K562 (cell line): ENCODE measurements around the gene RTL10. TPM values are rescaled to one million over a fixed set of nuclear protein-coding genes. Genes with fewer than 3 reads are reported as not detected.

Experiments used
- BACH1 ChIP-seq: fragments of 200-800 bp; sonication (Bioruptor generic); IDR thresholded peaks from 2 replicates; pipeline ENCODE4 v1.6.1; 2016; ENCODE audit warnings: missing genetic modification characterization, missing compliant biosample characterization
- BRCA1 ChIP-seq, 2 experiments: fragments of 450-650 bp in 1 of 2; sonication (generic) in 1 of 2; formaldehyde crosslinking in 1 of 2; IDR thresholded peaks; 2 replicates each; pipeline versions ENCODE4 v1.5.0 to v1.6.1; 2017 to 2020; ENCODE audit warnings: mild to moderate bottlenecking in 1 of 2, missing genetic modification reagents in 1 of 2
- CHD4 ChIP-seq: fragments of 200-600 bp; sonication (generic); IDR thresholded peaks from 3 replicates; pipeline ENCODE4 v1.6.1; 2012; ENCODE audit warnings: low read depth, mild to moderate bottlenecking, mixed read lengths, low read length, inconsistent platforms; ENCODE audit not compliant: insufficient read depth, insufficient replicate concordance, poor library complexity, severe bottlenecking
- DIDO1 ChIP-seq: fragments of 450-650 bp; IDR thresholded peaks from 2 replicates; pipeline ENCODE4 v1.6.1; 2016; ENCODE audit warnings: low read depth, missing biosample characterization, missing genetic modification characterization
- DMBX1 ChIP-seq: fragments of 250-450 bp; sonication (Bioruptor Pico); IDR thresholded peaks from 2 replicates; pipeline ENCODE4 v1.8.0; 2022; ENCODE audit warnings: inconsistent platforms, mild to moderate bottlenecking, moderate library complexity, borderline replicate concordance
- HMGN3 ChIP-seq: IDR thresholded peaks from 2 replicates; pipeline ENCODE4 v1.6.1; 2011; ENCODE audit warnings: borderline replicate concordance, low read depth, mild to moderate bottlenecking, mixed read lengths, low read length; ENCODE audit not compliant: insufficient read length; ENCODE audit errors: extremely low read depth
- ZBTB1 ChIP-seq: sonication (generic); formaldehyde crosslinking; IDR thresholded peaks from 2 replicates; pipeline ENCODE4 v1.8.1; 2023; ENCODE audit warnings: missing genetic modification reagents, low read depth, mild to moderate bottlenecking, borderline replicate concordance
- polyA plus RNA-seq, 8 experiments: library from polyadenylated mRNA; depleted of rRNA in 4 of 8; stranded (reverse) in 5 of 8; unstranded in 3 of 8; fragments of >200 nt; fragmentation: Nextera tagmentation in 2 of 8; fragmentation: Illumina TruSeq in 1 of 8; extraction: Ambion mirVana in 2 of 8; extraction: Trizol in 1 of 8; gene quantifications; 2 replicates each; pipeline versions ENCODE4 v1.2.1 to v1.2.3, GENCODE V29; 2011 to 2014; ENCODE audit warnings: inconsistent platforms in 1 of 8, missing spikeins in 1 of 8
- total RNA-seq, 7 experiments: library from RNA; depleted of rRNA in 6 of 7; stranded (reverse); fragments of >200 nt in 6 of 7; fragmentation: Illumina TruSeq in 2 of 7; extraction: Trizol in 2 of 7; gene quantifications; 2 replicates each; pipeline versions ENCODE4 v1.2.1 to v1.2.3, GENCODE V29; 2011 to 2021; ENCODE audit warnings: low replicate concordance in 1 of 7
- TF ChIP-seq, protein P1 (sequence below): fragments of 200-400 bp; formaldehyde crosslinking; IDR thresholded peaks from 2 replicates; pipeline ENCODE4 v1.6.1; 2017; ENCODE audit warnings: mild to moderate bottlenecking, low read depth, low read length, moderate library complexity
- TF ChIP-seq, protein P2 (sequence below): fragments of 250-450 bp; sonication (Bioruptor Pico); IDR thresholded peaks from 2 replicates; pipeline ENCODE4 v1.8.0; 2021; ENCODE audit warnings: moderate library complexity, mild to moderate bottlenecking, inconsistent platforms
- TF ChIP-seq, protein P3 (sequence below): fragments of 450-650 bp; IDR thresholded peaks from 2 replicates; pipeline ENCODE4 v1.6.1; 2016; ENCODE audit warnings: antibody characterized with exemption
- TF ChIP-seq, protein P4 (sequence below): sonication (generic); formaldehyde crosslinking; IDR thresholded peaks from 2 replicates; pipeline ENCODE4 v1.8.0; 2023; ENCODE audit warnings: mild to moderate bottlenecking, missing genetic modification reagents
- TF ChIP-seq, protein P5 (sequence below): sonication (generic); formaldehyde crosslinking; IDR thresholded peaks from 2 replicates; pipeline ENCODE4 v1.8.0; 2022; ENCODE audit warnings: missing genetic modification reagents, mild to moderate bottlenecking, borderline replicate concordance

RTL10 gene
- total and polyA plus RNA-seq, 9 of the 15 experiments (the other 6 are each of a cell fraction or from before 2014, with no cell fraction given) = 19.8 to 75.5 (median 32.5) TPM

DNA sequence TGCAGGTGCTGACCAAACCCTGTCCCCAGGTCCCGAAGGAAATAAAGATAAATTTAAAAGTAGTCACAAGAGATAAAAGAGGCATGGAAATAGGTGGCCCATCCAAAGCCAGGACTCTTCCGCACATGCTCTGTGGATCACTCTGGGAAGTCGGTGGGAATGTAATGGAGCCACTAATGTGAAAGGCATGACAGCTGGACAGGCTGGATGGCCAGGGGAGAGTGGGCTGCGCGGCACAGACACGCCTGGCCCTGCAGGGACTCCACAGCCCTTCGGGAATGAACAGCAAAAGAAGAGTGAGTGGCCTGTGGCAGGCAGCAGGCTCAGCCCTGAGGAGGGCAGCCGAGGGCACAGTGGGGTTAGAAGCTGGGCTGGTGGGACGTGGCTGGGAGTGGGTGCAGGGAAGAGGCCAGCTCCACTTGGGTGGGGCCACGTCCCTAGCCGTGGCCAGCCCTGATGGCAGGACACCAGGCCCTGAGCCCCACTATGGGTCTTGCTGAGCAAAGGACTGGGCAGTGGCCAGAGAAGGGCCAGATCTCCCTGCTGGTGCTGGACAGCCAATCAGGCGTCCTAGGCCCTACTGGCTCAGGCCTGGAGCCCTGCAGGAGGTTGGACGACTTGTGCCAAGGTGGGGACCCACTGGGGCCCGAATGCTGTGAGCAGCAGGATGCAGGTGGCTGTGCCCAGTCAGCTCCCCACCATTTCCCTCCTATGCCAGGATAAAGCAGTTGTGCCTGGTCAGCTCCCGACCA is 31.3 kb upstream of the RTL10 start (continued):
- TF ChIP-seq, protein P1, sequence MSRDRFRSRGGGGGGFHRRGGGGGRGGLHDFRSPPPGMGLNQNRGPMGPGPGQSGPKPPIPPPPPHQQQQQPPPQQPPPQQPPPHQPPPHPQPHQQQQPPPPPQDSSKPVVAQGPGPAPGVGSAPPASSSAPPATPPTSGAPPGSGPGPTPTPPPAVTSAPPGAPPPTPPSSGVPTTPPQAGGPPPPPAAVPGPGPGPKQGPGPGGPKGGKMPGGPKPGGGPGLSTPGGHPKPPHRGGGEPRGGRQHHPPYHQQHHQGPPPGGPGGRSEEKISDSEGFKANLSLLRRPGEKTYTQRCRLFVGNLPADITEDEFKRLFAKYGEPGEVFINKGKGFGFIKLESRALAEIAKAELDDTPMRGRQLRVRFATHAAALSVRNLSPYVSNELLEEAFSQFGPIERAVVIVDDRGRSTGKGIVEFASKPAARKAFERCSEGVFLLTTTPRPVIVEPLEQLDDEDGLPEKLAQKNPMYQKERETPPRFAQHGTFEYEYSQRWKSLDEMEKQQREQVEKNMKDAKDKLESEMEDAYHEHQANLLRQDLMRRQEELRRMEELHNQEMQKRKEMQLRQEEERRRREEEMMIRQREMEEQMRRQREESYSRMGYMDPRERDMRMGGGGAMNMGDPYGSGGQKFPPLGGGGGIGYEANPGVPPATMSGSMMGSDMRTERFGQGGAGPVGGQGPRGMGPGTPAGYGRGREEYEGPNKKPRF = no peak
- TF ChIP-seq BRCA1 (IDR thresholded peaks at IDR 0.05) = no peak
- TF ChIP-seq BRCA1 (CRISPR knock-in tag; IDR thresholded peaks at IDR 0.05) = no peak
- TF ChIP-seq, protein P2, sequence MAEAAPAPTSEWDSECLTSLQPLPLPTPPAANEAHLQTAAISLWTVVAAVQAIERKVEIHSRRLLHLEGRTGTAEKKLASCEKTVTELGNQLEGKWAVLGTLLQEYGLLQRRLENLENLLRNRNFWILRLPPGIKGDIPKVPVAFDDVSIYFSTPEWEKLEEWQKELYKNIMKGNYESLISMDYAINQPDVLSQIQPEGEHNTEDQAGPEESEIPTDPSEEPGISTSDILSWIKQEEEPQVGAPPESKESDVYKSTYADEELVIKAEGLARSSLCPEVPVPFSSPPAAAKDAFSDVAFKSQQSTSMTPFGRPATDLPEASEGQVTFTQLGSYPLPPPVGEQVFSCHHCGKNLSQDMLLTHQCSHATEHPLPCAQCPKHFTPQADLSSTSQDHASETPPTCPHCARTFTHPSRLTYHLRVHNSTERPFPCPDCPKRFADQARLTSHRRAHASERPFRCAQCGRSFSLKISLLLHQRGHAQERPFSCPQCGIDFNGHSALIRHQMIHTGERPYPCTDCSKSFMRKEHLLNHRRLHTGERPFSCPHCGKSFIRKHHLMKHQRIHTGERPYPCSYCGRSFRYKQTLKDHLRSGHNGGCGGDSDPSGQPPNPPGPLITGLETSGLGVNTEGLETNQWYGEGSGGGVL (CRISPR knock-in tag) = no peak
- TF ChIP-seq ZBTB1 (CRISPR knock-in tag) = no peak
- TF ChIP-seq, protein P3, sequence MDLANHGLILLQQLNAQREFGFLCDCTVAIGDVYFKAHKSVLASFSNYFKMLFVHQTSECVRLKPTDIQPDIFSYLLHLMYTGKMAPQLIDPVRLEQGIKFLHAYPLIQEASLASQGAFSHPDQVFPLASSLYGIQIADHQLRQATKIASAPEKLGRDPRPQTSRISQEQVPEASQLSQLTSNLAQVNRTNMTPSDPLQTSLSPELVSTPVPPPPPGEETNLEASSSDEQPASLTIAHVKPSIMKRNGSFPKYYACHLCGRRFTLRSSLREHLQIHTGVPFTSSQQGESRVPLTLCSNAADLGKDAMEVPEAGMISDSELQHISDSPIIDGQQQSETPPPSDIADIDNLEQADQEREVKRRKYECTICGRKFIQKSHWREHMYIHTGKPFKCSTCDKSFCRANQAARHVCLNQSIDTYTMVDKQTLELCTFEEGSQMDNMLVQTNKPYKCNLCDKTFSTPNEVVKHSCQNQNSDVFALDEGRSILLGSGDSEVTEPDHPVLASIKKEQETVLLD = no peak
- TF ChIP-seq BACH1 = no peak
- TF ChIP-seq DIDO1 = no peak
- TF ChIP-seq CHD4 = no peak
- no peak for TF ChIP-seq DMBX1 (CRISPR knock-in tag)
- TF ChIP-seq, protein P4, sequence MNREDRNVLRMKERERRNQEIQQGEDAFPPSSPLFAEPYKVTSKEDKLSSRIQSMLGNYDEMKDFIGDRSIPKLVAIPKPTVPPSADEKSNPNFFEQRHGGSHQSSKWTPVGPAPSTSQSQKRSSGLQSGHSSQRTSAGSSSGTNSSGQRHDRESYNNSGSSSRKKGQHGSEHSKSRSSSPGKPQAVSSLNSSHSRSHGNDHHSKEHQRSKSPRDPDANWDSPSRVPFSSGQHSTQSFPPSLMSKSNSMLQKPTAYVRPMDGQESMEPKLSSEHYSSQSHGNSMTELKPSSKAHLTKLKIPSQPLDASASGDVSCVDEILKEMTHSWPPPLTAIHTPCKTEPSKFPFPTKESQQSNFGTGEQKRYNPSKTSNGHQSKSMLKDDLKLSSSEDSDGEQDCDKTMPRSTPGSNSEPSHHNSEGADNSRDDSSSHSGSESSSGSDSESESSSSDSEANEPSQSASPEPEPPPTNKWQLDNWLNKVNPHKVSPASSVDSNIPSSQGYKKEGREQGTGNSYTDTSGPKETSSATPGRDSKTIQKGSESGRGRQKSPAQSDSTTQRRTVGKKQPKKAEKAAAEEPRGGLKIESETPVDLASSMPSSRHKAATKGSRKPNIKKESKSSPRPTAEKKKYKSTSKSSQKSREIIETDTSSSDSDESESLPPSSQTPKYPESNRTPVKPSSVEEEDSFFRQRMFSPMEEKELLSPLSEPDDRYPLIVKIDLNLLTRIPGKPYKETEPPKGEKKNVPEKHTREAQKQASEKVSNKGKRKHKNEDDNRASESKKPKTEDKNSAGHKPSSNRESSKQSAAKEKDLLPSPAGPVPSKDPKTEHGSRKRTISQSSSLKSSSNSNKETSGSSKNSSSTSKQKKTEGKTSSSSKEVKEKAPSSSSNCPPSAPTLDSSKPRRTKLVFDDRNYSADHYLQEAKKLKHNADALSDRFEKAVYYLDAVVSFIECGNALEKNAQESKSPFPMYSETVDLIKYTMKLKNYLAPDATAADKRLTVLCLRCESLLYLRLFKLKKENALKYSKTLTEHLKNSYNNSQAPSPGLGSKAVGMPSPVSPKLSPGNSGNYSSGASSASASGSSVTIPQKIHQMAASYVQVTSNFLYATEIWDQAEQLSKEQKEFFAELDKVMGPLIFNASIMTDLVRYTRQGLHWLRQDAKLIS (CRISPR knock-in tag) = no peak
- TF ChIP-seq HMGN3 = peak; percentile 72
- TF ChIP-seq, protein P5, sequence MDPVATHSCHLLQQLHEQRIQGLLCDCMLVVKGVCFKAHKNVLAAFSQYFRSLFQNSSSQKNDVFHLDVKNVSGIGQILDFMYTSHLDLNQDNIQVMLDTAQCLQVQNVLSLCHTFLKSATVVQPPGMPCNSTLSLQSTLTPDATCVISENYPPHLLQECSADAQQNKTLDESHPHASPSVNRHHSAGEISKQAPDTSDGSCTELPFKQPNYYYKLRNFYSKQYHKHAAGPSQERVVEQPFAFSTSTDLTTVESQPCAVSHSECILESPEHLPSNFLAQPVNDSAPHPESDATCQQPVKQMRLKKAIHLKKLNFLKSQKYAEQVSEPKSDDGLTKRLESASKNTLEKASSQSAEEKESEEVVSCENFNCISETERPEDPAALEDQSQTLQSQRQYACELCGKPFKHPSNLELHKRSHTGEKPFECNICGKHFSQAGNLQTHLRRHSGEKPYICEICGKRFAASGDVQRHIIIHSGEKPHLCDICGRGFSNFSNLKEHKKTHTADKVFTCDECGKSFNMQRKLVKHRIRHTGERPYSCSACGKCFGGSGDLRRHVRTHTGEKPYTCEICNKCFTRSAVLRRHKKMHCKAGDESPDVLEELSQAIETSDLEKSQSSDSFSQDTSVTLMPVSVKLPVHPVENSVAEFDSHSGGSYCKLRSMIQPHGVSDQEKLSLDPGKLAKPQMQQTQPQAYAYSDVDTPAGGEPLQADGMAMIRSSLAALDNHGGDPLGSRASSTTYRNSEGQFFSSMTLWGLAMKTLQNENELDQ (CRISPR knock-in tag) = no peak
